ENCODE data around the gene TUBA1C. TPM values are rescaled to one million over a fixed set of nuclear protein-coding genes. Genes with fewer than 3 reads are reported as not detected.

The TUBA1C gene
- total RNA-seq, 1 experiment from 2014 or later: 1,698 TPM

Other genes with a start within 250 kb of the TUBA1C start
- gene PRKAG1, start 246.3 kb upstream of the TUBA1C start, total RNA-seq (2014; rRNA removed; shearing (Covaris generic)): 44.2 and 51.1 TPM in 2 replicates
- 16.2 and 20.8 TPM in 2 replicates for gene KMT2D, start 204.3 kb upstream of the TUBA1C start, total RNA-seq (2014; rRNA removed; shearing (Covaris generic))
- 5.5 and 7.1 TPM in 2 replicates for gene RHEBL1, start 195.1 kb upstream of the TUBA1C start, total RNA-seq (2014; rRNA removed; shearing (Covaris generic))
- not detected in 2 replicates for gene DHH, start 170.3 kb upstream of the TUBA1C start, total RNA-seq (2014; rRNA removed; shearing (Covaris generic))
- 63.0 and 75.6 TPM in 2 replicates for gene LMBR1L, start 154.2 kb upstream of the TUBA1C start, total RNA-seq (2014; rRNA removed; shearing (Covaris generic))
- 3,556 and 4,028 TPM in 2 replicates for gene TUBA1B, start 133.7 kb upstream of the TUBA1C start, total RNA-seq (2014; rRNA removed; shearing (Covaris generic))
- 268 and 321 TPM in 2 replicates for gene TUBA1A, start 76.0 kb upstream of the TUBA1C start, total RNA-seq (2014; rRNA removed; shearing (Covaris generic))
- gene PRPH, start 30.1 kb downstream of the TUBA1C start, total RNA-seq (2014; rRNA removed; shearing (Covaris generic)): 2.5 and 5.1 TPM in 2 replicates
- gene TROAP, start 58.2 kb downstream of the TUBA1C start, total RNA-seq (2014; rRNA removed; shearing (Covaris generic)): 46.1 and 48.0 TPM in 2 replicates
- gene C1QL4, start 72.1 kb downstream of the TUBA1C start, total RNA-seq (2014; rRNA removed; shearing (Covaris generic)): 1.1 and 3.3 TPM in 2 replicates
- gene DNAJC22, start 81.8 kb downstream of the TUBA1C start, total RNA-seq (2014; rRNA removed; shearing (Covaris generic)): 0.15 and 0.35 TPM in 2 replicates
- gene SPATS2, start 102.4 kb downstream of the TUBA1C start, total RNA-seq (2014; rRNA removed; shearing (Covaris generic)): 30.2 and 31.9 TPM in 2 replicates